ENCODE data around the gene ALAS2. TPM values are rescaled to one million over a fixed set of nuclear protein-coding genes. Genes with fewer than 3 reads are reported as not detected.
"Not testable (repeated sequence)": the region's sequence is repeated elsewhere in the genome, so short reads cannot be mapped to it uniquely, and the experiment has no call there.

The ALAS2 gene
- total RNA-seq (ENCODE audit: low replicate concordance): not detected in 2 replicates

DNA sequence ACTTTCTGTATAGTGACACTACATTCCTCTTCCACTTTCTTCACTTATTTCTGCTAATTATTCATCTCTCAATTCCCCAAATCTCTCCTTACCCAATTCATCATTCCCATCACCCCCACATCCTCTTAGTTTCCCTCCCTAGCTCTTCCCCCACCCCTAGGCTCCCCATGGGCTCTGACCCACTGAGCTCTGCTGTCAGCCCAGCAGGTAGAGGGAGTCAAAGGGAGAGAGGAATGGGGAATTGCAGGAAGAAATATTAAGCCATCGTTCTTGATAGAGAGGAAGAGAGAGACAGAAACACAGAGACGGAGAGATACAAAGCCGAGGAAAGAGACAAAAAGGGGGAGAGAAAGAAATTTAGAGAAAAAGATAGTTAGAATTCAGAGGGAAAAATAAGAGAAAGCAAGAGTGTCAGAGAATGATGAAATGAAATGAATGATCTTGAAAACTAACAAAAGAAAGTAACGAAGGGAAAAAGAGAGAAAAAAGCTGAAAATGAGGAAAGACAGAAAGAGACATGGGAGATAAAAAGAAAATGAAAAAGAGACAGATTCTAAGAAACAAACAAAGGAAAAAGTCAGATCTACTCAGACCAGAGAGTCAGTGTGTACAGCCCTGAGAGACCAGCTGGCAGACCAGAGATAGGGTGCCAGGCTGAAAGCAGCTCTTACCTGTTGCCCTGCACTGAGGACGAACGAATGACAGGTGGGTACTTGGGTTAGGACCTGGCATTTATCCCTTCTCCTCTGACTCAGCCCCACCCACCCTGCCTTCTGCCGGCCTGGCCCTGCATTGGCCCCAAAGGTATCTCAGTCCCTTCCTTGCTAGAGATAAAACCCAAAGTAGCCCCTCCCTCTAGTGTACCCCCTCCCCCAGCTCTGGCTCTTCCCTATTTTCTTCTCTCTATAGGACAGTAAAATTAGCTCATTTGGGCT lies at the start of gene ALAS2:
Gene ALAS2, minus strand, starts transcription at position 707 of the 935 bp plus-strand sequence. CDS start 4,977 bp downstream, outside the sequence.
- no peak within 1 kb of the TSS for H3K4me3 ChIP-seq (ENCODE audit: low read depth, low read length)
- DNase-seq (ENCODE audit: low read depth): no peak
- no peak for TF ChIP-seq CTCF (IDR thresholded peaks at IDR 0.05; ENCODE audit: insufficient read depth, low read length)

GRCh38 chrX:55074851-55075467 lies 44.2 kb upstream of the ALAS2 start, which contains the start of gene PAGE2B:
TSS of gene PAGE2B (plus strand) at chrX:55075030. CDS start at chrX:55076042, 1,012 bp downstream.
- DNase-seq (ENCODE audit: low read depth): no peak
- H3K4me3 ChIP-seq (ENCODE audit: low read depth, low read length): no peak within 1 kb of the TSS
- no peak for TF ChIP-seq CTCF (IDR thresholded peaks at IDR 0.05; ENCODE audit: insufficient read depth, low read length)

- no peak for DNase-seq (ENCODE audit: low read depth)
- H3K4me3 ChIP-seq (ENCODE audit: low read depth, low read length): no peak overlapping the region
- TF ChIP-seq CTCF (IDR thresholded peaks at IDR 0.05; ENCODE audit: insufficient read depth, low read length): no peak
These were observed 41.5 kb upstream of the ALAS2 start for GRCh38 chrX:55072286-55072685.

GRCh38 chrX:55067180-55067579 lies 36.4 kb upstream of the ALAS2 start:
- not testable (repeated sequence) for H3K4me3 ChIP-seq (ENCODE audit: low read depth, low read length); DNase-seq (ENCODE audit: low read depth)

GRCh38 chrX:55057675-55058249 lies 27.0 kb upstream of the ALAS2 start:
- no peak overlapping the region for H3K4me3 ChIP-seq (ENCODE audit: low read depth, low read length)
- peak; percentile 78 for TF ChIP-seq CTCF (IDR thresholded peaks at IDR 0.05; ENCODE audit: insufficient read depth, low read length)
- DNase-seq (ENCODE audit: low read depth): peak; percentile 56

GRCh38 chrX:55056820-55057674 lies 26.3 kb upstream of the ALAS2 start:
- no peak for TF ChIP-seq CTCF (IDR thresholded peaks at IDR 0.05; ENCODE audit: insufficient read depth, low read length)
- peak; percentile 56 for DNase-seq (ENCODE audit: low read depth)
- no peak overlapping the region for H3K4me3 ChIP-seq (ENCODE audit: low read depth, low read length)

- DNase-seq (ENCODE audit: low read depth); H3K4me3 ChIP-seq (ENCODE audit: low read depth, low read length): not testable (repeated sequence)
These were observed 19.8 kb upstream of the ALAS2 start for GRCh38 chrX:55050599-55050998.
